ENCODE data around the gene MARS1. TPM values are rescaled to one million over a fixed set of nuclear protein-coding genes. Genes with fewer than 3 reads are reported as not detected.

MARS1 gene
- total and polyA plus RNA-seq, 2 donors (not counting 1 experiment from before 2014, with no cell fraction given): 89.9 to 352 TPM

DNA sequence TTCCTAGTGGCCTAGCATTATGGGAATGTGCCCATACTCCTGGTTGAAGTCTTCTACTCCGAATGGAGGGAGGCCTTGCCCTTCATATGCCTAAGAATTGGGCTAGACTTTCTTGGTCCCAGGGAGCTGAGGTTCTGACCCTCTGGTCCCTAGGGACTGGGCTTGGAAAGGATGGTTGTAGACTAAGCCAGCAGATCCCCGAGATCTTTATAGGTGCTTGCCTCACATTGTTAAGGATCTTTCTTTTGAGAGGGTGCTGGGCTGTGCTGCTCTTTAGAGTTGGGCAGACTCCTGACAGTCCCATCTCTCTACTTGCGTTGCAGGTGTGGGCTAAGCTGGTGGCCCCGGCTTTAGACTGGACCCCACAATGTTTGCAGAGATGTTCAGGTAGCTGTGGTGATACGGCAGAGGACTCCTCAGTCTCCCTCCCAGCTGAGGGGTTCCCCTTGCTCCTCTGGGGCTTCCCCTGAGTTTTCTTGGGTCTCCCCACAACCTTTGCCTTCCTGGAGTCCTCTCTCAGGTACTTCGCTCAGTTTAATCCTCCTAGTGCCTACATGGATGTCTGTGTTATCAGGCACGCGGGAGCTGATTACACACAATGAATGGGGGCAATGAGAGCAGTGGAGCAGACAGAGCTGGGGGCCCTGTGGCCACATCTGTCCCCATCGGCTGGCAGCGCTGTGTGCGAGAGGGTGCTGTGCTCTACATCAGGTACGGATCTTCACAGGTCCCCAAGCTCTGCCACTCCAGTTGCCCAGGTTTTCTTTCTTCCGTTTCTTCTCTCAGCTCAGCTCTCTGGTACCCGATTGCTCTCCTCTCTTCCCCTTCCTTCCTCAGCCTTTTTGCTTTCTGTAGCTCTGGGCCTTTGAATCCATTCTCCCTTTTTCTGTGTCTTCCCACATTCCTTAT lies 36.1 kb downstream of the MARS1 start:
- TF ChIP-seq, protein P1, sequence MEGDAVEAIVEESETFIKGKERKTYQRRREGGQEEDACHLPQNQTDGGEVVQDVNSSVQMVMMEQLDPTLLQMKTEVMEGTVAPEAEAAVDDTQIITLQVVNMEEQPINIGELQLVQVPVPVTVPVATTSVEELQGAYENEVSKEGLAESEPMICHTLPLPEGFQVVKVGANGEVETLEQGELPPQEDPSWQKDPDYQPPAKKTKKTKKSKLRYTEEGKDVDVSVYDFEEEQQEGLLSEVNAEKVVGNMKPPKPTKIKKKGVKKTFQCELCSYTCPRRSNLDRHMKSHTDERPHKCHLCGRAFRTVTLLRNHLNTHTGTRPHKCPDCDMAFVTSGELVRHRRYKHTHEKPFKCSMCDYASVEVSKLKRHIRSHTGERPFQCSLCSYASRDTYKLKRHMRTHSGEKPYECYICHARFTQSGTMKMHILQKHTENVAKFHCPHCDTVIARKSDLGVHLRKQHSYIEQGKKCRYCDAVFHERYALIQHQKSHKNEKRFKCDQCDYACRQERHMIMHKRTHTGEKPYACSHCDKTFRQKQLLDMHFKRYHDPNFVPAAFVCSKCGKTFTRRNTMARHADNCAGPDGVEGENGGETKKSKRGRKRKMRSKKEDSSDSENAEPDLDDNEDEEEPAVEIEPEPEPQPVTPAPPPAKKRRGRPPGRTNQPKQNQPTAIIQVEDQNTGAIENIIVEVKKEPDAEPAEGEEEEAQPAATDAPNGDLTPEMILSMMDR (conservative IDR thresholded peaks at IDR 0.05 in 1 of 2, IDR thresholded peaks at IDR 0.05 in 1 of 2; ENCODE audit: low read depth in 1 of 2, low read length in 2 of 2): no peak
- TF ChIP-seq EZH2 (IDR thresholded peaks at IDR 0.05; ENCODE audit: low read length, missing control alignments): no peak
- H3K79me2 ChIP-seq (ENCODE audit: control insufficient read depth, insufficient read depth, low read length): peaks cover 36% of the 10 kb centered on the region
- DNase-seq (ENCODE audit: low read depth in 2 of 2): no peak
- H3K27ac ChIP-seq (ENCODE audit: insufficient read depth, low read length): peak overlapping the region; percentile 69
- H3K4me1 ChIP-seq (ENCODE audit: control insufficient read depth, extremely low read depth, insufficient read depth, low read length): peaks cover 19% of the 10 kb centered on the region
- peaks cover 11% of the 10 kb centered on the region for H3K36me3 ChIP-seq (ENCODE audit: control insufficient read depth, insufficient read depth, low read length)
- peak overlapping the region; percentile 65 for H3K9ac ChIP-seq (ENCODE audit: insufficient read depth, low read length)
- H3K9me3 ChIP-seq (ENCODE audit: control insufficient read depth, insufficient read depth, low read depth, low read length): no peaks in the 10 kb centered on the region
- peak overlapping the region; percentile 89 for H3K4me2 ChIP-seq (ENCODE audit: extremely low read depth, insufficient read depth, low read length)
- peak overlapping the region; percentile 68 to 91 (median 88) for H3K4me3 ChIP-seq (replicated peaks in 1 of 4; ENCODE audit: control extremely low read depth in 1 of 4, insufficient read depth in 1 of 4, low read depth in 3 of 4, low read length in 4 of 4)
- H3K27me3 ChIP-seq (ENCODE audit: control insufficient read depth, insufficient read depth, low read length): no peaks in the 10 kb centered on the region
- H2AFZ ChIP-seq (ENCODE audit: low read length): no peak overlapping the region
- H4K20me1 ChIP-seq (ENCODE audit: control insufficient read depth, extremely low read depth, insufficient read depth, low read length): no peaks in the 10 kb centered on the region

DNA sequence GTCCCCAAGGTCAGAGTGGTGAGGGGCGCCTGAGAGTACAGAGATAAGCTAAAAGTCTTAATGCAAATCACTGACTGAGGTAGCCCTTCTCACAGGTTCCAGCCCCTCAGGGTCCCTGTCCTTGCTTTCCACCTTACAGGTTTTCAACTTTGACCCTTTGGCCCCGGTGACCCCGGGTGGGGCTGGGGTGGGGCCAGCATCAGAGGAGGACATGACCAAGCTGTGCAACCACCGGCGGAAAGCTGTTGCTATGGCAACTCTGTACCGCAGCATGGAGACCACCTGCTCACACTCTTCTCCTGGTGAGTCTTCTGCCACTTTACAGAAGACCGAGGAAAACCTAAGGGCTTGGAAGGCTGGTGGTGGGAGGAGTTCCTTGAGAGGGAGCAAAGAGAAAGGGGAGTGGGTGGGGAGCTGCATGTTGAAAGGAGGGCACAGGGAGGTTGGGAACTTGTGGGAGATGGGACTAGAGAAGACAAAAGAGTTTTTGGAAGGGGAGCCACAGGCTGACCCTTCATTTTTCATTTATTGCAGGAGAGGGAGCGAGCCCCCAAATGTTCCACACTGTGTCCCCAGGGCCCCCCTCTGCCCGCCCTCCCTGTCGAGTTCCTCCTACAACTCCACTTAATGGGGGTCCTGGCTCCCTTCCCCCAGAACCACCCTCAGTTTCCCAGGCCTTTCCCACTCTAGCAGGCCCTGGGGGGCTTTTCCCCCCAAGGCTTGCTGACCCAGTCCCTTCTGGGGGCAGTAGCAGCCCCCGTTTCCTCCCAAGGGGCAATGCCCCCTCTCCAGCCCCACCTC lies 37.1 kb downstream of the MARS1 start:
- H4K20me1 ChIP-seq (ENCODE audit: control insufficient read depth, extremely low read depth, insufficient read depth, low read length): no peaks in the 10 kb centered on the region
- no peak overlapping the region for H3K9ac ChIP-seq (ENCODE audit: insufficient read depth, low read length)
- H3K4me1 ChIP-seq (ENCODE audit: control insufficient read depth, extremely low read depth, insufficient read depth, low read length): peaks cover 19% of the 10 kb centered on the region
- no peak for TF ChIP-seq EZH2 (IDR thresholded peaks at IDR 0.05; ENCODE audit: low read length, missing control alignments)
- TF ChIP-seq, protein P1 (conservative IDR thresholded peaks at IDR 0.05 in 1 of 2, IDR thresholded peaks at IDR 0.05 in 1 of 2; ENCODE audit: low read depth in 1 of 2, low read length in 2 of 2): no peak
- peaks cover 25% of the 10 kb centered on the region for H3K79me2 ChIP-seq (ENCODE audit: control insufficient read depth, insufficient read depth, low read length)
- H3K4me3 ChIP-seq (replicated peaks in 1 of 4; ENCODE audit: control extremely low read depth in 1 of 4, insufficient read depth in 1 of 4, low read depth in 3 of 4, low read length in 4 of 4): peak overlapping the region in 3 of 4 experiments; percentile 14 to 91 (median 68)
- H3K9me3 ChIP-seq (ENCODE audit: control insufficient read depth, insufficient read depth, low read depth, low read length): no peaks in the 10 kb centered on the region
- H3K36me3 ChIP-seq (ENCODE audit: control insufficient read depth, insufficient read depth, low read length): peaks cover 16% of the 10 kb centered on the region
- H3K27ac ChIP-seq (ENCODE audit: insufficient read depth, low read length): no peak overlapping the region
- no peaks in the 10 kb centered on the region for H3K27me3 ChIP-seq (ENCODE audit: control insufficient read depth, insufficient read depth, low read length)
- no peak for DNase-seq (ENCODE audit: low read depth in 2 of 2)
- H2AFZ ChIP-seq (ENCODE audit: low read length): no peak overlapping the region
- H3K4me2 ChIP-seq (ENCODE audit: extremely low read depth, insufficient read depth, low read length): peak overlapping the region; percentile 89
